ENCODE measurements around the gene RMI2.

RMI2 gene

DNA sequence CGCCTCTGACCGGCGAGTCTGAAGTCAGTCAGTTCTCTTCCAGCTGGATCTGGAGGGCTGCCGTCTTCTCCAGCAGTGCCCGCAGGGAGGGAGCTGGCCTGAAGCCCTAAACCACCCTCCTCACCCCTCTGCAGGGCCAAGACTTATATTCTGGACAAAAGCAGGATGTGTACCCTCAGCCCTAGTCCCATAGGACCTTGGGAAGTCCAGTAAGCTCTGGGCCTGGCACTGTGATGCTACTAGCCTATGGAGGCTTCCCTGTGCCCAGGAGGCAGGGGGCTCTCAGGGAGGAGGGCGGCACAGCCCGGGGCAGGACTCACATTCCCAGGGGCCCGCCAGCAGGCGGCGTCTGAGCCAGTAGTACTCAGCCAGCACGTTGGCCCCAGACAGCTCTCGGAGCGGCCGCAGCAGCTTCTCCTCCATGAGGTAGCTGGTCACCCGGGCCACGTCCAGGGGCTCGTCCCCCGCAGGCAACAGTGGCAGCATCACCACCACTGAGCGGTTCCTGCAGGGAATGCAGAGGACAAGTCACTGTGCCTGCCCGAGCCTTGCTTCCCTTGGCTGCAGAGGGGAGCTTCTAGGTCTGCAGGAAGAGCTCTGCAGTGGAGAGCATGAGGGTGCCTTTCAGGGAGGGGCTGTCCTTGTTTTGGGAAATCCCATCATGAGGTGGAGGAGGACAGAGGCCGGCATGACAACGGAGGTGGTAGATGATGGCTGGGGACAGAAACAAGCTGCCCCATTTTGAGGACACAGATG, 41.7 kb downstream of the RMI2 start:
- DNase-seq: no peak

DNA sequence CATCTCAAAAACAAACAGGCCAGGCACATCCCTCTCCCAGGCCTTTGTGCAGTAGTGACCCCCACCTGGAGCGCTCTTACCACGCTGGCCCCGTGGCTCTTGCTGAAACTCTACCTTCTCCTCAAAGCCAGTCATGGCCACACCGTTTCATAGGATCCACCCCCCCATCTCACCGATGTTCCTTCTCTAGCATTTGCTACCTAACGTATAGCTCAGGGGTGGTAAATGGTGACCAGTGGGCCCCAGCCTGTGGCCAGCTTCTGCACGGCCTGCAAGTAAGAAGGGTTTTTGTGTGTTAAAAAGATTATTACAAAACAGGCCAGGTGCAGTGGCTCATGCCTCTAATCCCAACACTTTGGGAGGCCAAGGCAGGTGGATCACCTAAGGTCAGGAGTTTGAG, 43.8 kb downstream of the RMI2 start:
- DNase-seq: no peak

DNA sequence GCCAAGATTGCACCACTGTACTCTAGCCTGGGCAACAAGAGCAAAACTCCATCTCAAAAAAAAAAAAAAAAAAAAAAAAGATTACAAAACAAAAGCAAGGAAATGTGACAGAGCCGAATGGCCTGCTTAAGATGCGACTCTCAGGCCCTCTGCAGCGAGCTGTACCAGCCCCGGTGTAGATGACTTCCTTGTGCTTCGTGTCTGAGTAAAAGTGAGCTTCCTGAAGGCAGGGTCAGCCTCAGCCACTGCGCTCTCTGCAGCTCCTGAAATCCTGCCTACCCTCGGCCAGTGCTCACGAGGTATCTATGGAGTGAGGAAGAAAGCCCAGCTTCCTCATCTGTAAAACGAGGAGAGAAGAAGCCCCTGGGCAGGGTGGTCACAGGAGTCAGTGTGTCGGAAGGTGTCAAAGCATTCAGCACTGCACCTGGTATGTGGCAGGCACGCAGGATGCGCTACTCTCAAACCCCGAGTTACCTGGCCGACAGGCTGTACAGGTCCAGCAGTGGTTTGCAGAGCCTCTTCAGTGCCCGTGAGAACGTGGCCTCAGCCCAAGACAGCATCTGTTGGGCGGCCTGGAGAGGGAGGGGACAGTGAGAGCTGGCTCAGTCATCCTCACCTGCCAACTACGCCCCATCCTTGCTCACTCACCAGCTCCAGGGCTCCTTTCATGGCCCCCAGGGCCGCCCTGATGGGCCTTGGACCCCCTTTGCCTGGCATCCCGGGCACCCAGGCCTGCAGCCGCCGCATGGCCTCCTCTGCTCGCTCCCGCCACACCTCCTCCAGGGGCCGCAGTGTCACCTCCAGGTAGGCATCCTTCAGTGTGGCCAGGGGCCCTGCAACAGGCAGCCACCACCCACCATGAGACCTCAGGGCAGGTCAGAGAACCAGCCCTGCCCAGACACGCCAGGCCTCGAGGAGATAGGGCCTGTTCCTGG, 44.6 kb downstream of the RMI2 start:
- DNase-seq: no peak

DNA sequence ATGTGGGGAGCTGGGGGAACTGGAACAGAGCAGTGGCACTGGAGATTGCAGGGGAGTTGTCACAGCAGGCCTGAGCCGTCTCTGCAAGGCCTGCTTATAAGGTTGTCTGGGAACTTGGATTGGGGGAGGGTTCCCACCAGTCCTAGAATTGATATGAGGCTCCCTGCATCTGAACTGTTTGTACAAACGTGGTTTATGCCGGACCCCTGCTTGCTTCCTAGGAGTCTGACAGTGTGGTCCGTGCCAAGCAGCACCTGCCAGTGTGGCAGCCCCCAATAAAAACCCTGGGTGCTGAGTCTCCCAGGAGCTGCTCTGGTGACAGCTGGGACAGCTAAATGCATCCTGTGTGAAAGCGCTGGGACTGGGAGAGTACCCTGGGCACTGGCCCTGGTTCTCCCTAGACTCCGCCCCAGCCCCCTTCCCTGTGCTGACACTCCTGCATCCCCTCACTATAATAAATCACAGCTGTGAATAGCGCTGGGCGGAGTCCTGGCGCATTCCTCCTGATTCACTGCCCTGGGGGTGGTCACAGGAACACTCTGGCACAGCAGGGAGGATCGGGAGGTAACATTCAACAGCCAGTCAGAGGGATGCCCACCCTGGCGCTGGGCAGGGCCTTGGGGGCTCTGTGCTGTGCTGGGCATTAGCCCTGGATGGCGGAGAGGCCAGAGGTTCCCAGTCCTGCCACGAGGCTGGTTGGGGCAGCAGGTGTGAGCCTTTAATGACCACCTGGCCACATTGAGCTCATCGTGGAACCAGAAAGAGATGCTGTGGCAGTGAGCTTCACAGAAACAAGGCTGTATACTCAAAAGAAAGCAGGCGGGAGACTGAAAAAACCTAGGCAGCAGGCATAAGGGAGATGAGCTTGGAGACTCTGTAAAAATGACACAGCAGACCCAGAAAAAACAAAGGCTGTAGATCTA, 45.6 kb downstream of the RMI2 start:
- no peak for DNase-seq

DNA sequence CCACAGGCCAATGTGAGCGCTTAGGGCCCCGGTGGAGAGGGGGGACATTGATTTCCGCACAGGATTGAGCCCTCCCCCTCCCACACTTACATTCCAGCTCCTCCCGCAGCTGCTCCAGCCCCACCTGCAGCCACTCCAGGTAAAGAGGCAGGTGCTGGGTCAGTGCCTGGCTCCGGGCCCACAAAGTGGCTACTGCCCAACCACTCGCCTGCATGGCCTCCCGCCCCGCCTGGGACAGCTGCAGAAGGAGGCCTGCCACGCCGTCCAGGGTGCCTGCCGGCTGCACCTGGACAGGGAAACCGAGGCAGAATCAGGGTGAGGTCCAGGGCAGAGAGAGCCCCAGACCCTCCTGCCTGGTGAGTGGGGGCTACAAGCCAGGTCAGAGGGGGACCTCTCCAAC, 46.3 kb downstream of the RMI2 start:
- DNase-seq: no peak

DNA sequence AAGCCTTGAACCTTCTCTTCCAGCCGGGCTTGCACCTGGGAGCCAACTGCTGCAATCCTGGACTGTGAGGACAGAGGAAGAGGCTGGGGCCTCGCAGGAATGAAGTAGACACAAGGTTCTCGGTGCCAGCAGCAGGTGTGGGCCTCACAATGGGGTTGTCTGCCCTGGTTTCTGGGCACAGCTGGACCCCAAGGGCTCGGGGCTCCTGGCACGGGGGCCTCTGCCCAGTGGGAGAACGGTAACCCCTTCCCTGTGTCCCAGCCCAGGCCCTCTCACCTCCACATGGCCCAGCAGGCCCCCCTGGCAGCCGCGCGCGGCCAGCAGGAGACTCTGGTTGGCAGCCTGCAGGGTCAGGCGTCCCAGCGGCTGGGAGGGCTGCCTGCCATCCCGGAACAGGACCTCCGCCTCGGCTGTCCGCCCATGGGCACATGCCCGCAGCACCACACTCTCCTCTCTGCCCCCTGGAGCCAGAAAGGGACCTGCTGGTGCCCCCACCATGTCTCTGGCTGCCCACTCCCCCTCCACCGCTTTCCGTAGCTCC, 46.9 kb downstream of the RMI2 start:
- no peak for DNase-seq

DNA sequence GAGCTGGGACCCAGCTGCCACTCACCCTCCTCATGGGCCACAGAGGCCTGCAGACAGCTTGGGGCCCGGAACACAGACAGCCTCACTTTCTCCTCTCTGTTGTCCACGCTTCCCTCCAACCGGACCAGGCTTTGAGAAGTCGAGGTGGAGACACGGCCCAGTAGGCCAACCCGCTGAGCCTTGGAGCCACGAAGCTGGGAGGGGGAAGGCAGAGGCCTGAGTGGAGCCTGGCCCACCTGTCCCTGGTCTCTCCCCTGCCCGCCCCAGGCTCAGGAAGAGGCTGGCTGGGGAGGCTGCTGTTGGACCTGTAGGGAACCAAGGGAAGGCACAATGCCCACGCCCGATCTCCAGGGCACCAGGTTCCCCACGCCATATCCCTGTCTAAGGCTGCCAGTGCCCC, 48.1 kb downstream of the RMI2 start:
- no peak for DNase-seq

DNA sequence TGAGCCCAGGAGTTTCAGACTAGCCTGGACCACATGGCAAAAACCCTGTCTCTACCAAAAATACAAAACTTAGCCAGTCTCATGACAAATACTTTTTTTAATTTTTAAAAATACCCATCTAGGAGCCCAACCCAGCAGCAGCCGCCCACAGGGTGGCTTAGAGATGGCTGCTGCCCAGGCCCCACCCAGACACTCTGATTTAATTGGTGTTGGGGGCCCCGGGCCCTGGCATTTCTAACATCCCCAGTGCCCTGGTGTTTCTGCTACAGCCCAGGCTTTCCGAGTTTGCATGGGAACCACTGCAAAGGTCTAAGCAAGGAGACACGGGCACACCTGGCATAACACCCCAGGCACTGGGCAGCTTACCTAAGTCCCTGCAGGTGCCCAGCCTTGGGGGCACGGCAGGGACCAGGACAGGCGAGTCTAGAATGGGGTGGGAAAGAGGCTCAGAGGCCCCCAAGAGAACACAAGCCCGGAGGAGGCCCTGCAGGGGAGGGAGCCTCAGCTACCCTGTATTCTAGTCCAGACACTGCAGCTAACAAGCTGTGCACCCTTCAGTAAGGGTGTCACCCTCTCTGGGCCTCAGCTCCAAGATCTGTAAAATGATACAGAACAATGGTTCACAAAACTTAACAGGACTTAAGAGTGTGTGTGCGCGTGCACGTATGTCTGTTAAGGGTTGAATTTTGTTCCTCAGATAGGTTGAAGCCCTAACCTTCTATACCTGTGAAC, 48.8 kb downstream of the RMI2 start:
- DNase-seq: no peak

DNA sequence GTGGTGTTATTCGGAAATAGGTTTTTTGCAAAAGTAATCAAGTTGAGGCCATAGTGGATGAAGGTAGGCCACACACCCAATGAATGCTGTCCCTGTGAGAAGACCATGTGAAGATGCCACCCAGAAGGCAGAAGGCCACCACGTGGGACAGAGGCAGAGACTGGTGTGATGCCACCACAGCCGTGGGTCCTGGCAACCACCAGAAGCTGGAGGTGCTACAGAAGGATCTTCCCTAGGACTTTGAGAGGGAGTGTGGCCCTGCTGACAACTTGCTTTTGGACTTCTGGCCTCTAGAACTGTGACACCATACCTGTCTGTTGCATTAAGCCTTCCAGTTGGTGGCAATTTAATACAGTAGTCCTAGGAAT, 49.3 kb downstream of the RMI2 start:
- no peak for DNase-seq

DNA sequence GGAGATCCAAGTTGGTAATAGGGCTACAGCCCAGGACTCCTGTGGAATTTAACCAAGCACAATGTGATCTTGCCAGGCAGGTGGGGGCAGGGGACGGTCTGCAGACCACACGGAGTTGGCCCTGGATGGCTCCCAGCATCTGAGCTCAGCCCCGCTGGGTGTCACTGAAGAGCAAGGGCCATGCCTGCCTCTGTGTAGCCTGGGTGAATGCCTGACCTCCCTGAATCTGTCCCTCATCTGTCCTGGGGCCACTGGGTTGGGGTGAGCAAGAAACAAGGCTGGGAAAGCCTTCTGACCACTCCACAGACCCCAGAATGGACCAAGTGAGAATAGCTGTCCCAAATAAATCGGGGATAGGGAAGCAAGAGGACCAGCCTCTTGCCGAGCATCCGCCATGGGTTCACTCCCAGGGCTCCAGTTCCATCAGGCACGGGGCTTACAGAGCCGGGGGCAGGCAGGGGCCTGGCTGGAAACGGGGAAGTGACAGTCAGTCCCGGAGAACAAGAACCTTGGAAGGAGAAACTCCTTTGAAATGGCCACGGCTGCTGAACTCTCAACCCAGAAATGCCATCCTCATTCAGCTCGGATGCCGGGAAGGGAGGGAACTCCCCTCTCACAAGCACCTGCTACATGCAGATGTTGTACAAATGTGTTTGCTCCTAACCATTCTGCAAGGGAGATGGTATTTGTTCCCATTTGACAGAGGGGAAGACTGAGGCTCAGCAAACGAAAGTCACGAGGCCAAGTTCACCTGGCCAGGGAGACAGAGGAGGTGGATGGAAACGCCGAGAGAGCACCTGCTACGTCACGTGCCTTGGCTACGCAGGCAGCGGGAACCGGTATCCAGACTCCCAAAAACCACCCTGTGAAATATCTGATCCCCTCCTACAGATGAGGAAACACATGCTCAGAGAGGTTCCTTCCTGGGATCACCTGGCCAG, 50.0 kb downstream of the RMI2 start:
- DNase-seq: no peak

DNA sequence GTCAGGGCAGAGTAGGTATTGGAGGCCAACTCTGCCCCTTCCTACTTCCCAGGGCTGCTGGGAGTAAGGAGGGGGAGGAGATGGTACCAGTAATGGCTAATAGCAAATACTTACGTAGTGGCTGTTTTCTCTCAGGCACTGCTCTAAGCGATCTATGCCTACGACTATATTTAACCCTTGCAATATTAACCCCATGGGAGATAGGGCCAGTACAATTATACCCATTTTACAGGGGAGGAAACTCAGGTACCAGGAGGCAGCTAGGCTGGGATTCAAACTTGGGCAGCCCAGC, 50.6 kb downstream of the RMI2 start:
- DNase-seq: no peak

DNA sequence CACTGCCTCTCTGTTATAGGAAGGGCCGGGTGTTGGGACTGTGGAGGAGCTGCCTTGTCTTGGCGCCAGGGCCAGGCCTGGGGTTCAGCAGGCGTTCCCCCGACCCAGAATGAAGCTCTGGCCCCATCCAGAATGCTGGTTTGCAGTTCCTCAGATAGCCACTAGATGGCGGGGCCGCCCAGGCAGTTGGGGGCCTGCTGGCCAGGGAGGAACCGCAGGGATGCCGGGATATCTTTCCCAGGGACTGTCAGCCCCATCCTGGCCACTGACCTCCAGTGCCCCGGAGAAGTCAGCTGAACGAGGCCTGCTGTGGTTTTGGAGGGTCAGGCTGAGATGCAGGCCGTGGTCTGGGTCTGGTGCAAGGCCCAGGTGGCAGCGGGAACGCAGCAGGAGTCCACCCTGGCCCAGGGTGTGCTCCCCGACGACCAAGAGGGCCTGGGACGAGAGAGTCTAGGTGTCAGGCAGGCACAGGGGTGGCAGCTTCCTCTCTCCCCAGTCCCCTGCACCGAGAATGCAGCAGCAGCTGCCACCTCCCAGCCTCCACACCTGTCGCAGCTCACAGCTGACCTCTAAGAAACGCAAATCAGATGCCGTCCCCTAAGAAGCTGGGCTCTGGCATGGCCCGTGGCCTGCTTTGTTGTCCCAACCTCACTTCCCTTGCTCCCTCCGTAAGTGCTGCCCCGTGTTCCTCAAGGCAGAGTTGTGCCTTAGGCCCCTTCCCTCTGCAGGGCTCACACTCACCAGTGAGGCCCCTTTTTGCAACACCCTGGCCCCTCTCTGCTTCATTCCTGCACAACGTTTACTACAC, 51.2 kb downstream of the RMI2 start:
- DNase-seq: peak; percentile 59

DNA sequence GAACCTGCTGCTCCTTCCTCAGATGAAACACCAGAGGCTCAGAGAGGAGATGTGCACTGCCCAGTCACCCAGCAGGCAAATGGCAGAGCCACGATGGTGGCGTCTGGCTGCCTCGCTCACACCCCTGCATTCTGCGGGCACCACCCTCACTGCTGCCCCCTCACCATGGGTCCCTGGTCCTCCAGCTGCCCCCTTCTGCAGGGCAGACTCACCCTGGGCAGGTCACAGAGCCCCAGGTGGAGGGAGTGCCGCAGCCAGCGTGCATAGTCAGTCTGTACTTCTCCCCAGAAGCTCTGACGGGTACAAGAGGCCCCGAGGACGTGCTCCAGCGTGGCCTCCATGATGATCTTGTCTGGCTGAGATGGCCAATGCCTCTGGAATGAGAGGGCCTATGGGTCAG, 52.9 kb downstream of the RMI2 start:
- no peak for DNase-seq

DNA sequence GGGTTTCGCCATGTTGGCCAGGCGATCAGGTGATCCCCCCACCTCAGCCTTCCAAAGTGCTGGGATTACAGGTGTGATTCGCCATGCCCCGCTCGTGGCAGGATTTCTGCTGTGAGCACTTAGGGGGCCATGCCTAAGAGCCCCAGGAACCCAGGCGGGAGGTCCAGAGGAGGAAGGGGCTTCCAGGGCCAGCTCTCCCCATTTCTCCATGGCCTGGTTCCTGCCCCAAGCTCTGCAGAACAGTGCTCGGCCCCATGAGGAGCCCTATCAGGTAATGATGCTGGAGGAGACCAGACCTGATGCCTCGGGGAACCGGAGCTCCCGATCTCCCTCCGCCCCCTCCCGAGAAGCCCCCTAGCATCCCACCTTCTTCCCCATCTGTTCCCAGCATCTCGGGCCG, 53.6 kb downstream of the RMI2 start:
- DNase-seq: no peak

DNA sequence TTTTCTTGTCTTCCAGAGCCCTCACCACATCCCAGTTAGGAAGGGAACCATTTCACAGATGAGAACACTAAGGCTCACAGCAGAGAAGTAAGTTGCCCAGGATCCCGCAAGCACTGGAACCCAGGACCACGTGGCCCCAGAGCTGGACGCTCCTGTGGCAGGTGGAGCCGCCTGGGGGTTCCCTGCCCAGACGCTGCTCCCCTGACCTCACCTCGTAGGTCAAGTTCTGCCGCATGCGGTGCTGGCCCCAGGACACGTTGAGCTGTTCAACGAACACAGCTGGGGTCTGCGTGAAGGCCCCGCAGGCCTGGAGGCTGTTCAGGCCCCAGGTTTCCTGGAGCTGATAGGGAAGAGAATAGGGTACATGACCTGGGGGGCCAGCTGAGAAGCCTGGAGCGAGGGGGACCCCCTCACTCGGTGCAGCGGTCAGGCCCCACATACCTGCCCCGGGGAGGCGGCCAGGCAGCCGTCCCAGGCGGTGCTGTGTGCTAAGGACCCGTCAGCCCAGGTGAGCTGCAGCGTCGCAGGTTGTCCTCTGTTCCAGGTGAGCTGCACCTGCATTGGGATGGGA, 54.1 kb downstream of the RMI2 start:
- no peak for DNase-seq

DNA sequence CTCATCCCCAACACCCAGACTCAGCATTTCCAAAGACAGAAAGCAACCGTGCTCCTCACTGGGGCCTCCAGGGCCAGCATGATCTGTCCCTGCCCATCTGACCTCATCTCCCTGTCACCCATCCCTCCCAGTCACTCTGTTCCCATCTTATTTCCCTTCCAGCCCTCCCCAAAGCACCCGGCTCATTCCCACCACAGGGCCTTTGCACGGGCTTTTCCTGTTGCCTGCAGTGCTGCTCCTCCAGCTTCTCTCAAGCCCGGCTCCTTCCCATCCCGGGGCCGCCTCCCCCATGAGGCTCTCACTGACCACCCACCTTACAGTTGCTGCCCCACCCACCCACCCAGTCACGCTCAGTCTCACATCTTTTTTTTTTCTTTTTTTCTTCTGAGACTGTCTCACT, 54.8 kb downstream of the RMI2 start:
- DNase-seq: no peak
